NCI-H1694 treated with DMSO at 0.1 percent for 48 hours (cell line): ENCODE measurements around the gene TTC13.

Source experiments
- DNase-seq: peaks from one replicate; lab custom pipeline; 2025; lab: John Stamatoyannopoulos, UW

Gene TTC13

DNA sequence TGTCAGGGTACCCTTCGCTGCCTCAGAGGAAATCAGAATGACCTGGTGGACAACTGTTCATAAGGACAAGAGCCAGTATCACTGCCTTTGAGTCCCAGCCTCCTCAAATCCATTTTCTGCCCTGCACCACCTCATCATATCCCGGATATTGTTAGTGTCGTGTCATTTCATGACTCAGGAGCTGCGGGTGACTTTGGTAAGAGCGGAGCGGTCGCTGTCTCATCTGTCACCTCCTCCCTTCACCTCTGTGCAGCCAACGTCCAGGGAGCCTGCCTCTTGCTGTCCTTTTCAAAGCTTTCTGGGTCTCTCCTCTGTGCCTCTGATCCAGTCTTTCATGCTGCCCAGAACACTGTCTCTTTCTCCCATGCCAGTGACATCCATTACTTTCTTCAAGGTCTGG, 103.3 kb downstream of the TTC13 start:
- no peak for DNase-seq

DNA sequence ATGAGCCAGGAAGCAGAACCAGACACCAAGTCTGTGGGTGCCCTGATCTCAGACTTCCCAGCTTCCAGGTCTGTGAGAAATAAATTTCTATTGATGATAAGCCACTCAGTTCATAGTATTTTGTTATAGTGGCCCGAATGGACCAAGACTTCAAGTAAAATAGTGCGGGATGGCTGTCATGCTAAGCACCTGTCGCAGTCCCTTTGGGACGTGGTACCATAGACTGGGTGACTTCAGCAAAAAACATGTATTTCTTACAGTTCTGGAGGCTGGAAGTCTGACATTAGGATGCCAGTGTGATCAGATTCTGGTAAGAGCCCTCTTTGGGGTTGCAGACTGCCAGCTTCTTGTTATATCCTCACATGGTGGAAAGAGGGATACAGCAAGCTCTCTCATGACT, 107.7 kb downstream of the TTC13 start:
- DNase-seq = no peak

DNA sequence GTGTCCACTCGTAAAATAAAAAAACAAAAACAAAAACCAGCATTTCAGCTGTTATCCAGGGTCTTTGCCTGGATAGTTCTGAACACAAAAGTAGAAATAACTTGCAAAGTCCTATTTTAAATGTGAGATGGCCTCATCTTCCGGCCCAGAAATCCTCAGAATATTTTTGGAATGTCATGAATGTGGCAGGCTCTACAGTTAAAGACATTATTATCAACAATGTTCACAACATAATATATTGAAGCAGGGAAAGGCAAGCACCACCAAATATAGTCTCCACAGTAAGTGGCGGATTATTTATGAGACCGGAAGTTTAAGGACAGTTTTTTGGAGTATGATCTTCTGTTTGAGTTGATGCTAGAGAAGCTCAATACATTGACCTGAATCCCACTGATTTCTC, 109.2 kb downstream of the TTC13 start:
- DNase-seq = no peak

DNA sequence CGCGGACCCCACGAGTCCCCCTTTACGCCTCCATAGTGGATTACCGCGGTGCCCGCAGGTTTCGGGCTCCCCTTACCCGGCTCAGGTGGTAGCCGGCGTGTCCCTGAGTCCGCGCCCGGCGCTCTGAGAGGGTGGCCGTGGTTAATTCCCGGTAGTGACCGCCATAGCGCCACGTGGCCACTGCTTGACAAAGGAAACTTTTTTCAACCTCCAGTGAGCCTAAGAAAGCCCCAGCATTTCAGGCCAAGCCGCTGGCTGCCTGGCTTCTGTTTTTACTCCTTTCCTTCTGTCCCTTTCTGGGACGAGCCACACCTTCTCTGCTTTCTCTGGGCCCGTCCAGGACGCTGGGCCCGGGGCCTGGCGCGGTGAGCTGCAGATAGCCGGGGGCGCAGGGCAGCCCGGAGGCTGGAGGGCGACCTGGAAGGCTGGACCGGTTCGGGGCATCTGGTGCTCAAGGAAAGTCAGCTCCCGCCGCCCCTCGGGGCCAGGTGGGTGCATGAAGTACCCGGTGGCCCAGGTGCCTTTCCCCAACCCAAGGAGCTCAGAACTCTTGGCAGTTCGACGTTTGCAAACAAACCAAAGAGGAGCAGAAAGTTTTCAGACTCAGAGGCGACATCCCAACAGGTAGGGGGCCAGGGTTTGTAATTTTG, 109.8 kb downstream of the TTC13 start:
- peak; percentile 100 for DNase-seq

DNA sequence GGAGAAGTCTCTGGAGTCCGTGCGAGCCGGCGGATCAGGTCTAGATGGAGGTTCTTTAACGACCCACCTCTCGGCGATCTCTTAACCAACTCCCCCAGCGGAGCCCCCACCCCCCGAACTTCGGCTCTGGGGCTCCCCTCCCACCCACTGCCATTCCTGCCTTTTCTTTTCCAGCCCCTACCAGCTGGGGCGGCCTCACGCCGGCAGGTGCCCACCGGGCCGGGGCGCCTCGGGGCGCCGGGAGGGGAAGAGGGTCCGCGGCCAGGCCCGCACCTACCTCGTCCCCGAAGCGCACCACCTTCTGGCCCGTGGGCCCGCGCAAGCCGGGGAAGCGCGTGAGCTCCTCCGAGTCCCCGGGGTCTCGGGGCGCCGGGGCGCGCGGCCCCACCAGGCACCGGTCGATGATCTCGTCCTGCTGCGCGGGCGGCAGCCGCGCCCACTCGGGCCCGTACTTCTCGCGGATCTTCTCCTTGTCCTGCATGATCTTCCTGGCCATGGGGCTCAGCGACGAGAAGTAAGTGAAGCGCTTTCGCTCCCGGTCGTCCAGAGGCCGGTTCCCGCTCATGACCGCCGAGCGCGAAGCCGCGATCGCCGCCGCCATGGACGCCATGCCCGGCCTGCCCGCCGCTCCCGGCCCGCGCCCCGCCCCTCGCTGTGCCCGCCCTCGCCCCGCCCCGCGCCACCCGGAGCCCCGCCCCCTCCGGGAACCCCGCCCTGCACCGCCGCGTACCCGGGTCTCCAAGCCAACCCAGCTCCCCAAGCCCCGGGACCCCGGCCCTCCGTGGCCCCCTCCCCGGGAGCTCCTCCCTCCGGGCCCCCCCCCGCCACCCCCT, 110.5 kb downstream of the TTC13 start, which contains the start of gene C1orf198:
Gene C1orf198, minus strand, starts transcription at position 619 of the 833 bp plus-strand sequence. Its CDS starts 9 bp downstream, at position 610.
- peak; percentile 100 for DNase-seq

DNA sequence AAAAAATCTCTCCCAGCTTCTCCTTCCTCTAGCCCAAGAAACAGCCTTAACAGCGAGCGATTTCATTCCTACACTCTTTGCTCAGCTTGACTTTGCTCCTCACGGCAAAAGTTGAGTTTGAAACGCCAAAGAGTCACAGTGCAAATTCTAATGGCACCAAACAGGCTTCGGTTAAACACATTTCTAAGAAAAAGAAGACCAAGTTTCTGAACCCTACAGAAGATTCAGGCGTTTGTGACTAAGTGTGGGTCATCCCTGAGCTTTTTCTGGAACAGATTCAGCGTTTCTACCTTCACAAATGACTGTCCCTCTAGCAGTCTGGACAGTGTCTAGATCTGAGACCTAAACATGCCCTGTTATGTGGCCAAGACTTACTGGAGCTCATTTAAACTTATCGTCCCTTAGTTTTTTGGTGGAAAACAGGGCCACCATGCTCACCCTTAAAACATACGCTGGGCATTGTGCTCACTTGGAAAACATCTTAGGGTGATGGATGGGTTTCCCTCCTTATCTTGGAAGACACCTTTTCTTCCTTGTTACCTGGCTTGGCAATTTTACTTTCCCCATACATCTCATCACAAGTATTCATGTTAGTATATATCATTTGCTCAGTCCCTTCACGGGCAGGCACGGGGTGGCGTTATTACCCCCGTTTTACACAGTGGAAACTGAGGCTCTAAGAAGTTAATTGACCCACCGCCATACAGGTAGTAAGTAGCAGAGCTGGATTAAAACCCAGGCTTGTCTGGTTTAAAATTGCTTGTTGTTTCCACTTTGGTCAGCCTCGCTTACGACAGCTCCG, 111.4 kb downstream of the TTC13 start:
- DNase-seq = peak; percentile 98

DNA sequence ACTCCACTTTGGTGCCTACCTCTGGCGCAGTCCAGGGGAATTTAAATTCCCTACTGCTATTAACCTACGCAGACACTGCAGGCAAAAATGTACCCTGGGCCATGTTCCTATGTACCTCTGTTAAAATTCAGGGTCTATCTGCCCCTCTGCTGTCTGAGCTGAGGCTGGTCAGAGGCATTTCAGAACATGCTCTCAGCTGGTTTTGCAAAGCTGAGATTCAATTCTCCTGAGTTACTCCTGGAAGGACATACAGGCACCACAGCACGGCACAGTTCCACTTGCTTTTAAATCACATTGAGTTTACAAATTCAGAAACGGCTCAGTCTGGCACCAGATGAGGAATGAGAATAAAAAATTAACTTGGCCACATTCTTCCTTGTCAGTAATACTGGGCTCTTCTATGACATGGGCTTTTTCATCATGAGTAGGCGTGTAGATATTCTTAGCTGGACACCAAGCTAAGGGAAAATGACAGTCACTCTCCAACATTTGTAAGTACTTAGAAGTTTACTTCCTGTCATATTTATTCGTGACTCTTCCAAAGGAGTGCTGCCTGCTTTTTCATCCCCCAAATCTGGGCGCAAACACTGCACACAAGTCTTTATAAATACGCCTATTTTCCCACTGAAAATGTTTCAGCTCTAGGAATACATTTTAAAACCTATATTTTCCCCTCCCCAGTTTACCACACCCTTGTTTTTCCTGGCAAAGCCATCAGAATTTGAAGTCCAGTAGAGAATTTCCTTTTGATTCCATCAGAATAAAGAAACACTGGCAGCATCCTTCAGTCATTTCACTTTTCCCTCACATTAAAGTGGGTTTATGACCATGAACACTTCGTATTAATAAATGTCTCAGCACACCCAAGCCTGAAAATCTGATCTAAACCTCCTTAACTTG, 112.2 kb downstream of the TTC13 start:
- no peak for DNase-seq

DNA sequence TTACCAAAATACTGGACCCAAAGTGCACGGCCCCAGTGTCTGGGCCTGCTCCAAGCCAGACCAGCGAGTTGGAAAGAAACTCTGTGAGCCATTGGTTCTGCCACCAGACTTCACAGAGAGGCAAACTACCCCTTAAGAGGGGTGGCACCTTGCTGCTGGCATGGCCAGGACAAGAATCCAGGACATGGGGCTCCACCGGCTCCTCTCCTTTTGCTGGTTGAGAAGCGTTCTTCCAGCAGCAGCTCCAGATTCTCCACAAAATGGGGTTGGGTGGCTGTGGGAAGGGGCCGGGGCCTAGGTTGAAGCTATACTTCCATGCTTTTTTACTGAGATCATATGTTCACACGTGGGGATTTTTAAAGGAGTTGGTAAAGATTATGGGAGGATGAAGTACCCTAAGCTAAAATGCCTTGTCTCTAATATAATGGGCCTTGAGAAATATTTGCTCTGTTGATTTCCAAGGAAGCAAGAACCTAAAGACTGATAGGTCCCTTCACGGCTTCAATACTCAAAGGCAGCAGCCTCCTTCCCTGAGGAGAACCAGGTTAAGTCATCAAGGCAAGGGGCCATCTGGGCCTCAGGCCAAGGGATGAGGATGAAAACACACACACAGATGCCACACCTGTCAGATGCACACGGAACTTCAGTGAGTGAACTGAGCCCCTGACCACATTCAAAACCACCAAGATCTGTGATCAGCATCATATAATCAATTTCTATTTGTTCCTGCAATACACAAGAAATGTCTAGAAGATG, 113.4 kb downstream of the TTC13 start:
- DNase-seq = no peak

DNA sequence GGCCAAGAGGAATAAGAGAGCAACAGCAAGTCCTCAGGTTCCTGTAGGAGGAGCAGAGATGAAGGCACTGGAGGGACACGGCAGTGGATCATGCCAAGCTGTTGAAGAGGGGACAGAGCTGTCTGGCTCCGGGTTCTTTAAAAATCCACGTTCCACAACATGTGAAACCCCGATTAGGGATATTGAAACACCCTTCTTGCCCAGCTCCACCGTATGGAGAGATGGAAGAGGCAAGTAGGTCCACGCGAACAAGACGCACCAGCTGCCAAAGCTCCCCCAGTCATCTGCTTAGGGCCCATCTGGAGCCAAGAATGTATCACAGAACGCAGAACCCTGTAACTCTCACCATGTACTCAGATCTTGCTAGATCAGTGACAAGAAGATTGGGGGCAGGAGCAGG, 114.2 kb downstream of the TTC13 start:
- DNase-seq = peak; percentile 100

DNA sequence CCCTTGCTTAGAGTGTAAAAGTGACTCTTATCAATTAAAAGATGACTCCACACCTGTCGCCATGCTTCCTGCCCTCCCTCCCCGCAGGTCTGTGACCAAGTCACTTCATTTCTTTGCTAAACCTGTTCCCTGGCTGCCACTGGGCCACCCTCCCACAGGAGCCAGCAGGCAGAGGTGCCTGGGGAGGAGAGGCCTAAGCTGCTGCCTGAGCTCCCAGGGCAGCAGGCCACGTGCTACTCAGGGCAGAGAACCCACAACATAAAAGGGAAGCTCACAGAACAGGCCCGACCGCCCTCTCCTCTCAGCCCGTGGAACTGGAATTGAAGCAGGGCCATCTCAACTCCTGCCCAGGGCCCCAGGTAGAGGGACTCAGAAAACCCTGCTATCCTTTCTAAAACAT, 115.2 kb downstream of the TTC13 start:
- no peak for DNase-seq

DNA sequence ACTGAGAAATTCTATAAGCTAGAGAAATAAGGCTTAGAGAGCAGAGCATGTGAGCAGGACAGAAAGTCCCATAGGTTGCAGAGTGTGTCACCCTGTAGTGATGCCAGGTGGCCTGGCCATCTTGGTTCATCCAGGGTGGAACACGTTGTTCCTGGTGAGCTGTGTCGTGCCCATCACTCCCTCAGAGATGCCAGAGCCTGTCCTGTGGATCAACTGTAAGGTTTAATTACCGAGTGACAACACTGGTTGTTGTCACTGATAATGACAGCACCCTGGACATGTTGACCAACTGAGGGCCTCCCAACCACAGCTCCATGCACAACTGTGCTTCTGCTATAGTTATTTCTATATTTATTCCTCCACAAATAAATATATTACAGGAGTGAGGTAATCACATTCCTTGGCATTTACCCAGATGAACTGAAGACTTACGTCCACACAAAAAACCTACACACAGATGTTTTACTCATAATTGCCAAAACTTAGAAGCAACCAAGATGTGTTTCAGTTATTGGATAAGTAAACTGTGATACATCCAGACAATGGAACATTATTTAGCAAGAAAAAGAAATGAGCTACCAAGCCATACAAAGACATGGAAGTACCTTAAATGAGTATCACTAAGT, 116.6 kb downstream of the TTC13 start:
- no peak for DNase-seq

DNA sequence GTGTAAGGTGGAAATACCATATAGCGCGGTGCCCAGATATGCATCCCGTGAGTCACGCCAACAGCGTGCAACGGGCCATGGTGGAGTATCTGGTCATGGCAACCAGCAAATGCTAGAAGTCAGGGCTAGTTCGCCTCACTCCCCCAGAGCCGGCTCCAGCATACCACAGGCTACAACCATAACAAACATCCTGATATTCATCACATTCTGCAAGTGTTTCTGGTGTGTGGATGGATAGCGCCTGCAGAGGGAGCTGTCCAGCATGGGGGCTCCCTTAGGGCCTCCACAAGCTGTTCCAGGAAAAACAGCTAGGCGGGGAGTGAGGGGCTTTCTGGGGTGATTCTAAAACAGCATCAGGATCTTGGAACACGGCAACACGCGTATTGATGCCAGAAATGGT, 117.2 kb downstream of the TTC13 start:
- no peak for DNase-seq

DNA sequence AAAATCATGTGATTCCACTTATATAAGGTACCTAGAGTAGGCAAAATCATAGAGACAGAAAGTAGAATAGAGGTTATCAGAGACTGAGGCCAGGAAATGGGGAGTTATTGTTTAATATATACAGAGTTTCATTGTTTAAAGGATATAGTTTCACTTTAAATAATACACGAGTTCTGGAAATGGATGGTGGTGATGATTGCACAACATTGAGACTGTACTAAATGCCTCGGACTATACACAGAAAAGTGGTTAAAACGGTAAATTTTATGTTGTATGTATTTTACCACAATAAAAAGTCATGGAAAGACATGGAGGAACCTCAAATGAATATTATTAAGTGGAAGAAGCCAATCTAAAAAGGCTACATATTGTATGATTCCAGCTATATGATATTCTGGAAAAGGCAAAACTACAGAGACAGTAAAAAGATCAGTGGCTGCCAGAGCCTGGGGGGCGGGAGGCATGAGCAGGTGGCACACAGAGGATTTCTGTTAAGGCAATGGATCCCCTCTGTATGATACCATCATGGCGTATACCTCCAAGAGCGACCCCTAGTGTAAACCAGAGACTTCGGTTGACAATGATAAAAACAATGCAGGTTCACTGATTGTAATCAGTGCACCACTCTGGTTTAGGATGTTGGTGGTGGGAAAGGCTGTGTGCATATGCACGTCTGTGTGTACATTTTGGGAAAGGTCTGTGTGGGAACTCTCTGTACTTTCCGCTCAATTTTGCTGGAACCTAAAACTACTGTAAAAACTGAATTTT, 117.9 kb downstream of the TTC13 start:
- no peak for DNase-seq

DNA sequence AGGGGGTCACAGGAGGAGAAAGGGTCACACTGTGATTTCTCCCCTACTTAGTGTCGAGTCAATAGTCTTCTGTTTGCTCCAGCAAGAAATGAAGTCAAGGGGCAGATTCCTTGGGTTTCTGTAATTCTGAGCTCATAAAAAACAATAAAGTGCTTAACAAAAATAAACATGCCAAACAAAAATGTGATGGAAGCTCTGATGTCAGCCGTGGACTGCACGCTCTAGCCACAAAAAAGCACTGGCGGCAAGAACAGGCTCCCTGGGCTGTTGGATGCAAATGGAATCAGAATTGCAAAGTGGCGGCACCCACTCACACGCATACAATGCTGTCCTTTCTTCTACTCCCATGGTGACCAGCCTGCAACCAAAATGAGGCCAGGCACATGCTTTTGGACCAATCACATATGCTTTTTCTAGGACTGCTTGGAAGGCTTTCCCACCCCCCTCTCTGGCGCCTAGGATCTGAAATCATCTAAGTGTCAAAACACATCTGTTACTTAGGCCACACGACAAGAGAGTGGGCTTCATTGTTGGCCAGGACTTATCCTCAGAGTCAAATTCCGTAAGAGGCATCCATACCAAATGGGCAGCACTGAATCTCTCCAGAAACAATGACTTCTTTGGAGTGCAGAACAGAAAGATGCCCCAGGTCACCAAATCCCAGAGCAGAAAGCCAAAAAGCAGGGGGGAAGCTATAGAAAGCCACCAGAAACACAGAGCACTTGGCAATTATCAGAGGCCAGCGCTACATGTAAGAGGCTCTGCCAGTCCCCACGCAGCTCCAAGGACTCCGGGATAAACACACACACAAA, 119.5 kb downstream of the TTC13 start:
- DNase-seq = no peak

DNA sequence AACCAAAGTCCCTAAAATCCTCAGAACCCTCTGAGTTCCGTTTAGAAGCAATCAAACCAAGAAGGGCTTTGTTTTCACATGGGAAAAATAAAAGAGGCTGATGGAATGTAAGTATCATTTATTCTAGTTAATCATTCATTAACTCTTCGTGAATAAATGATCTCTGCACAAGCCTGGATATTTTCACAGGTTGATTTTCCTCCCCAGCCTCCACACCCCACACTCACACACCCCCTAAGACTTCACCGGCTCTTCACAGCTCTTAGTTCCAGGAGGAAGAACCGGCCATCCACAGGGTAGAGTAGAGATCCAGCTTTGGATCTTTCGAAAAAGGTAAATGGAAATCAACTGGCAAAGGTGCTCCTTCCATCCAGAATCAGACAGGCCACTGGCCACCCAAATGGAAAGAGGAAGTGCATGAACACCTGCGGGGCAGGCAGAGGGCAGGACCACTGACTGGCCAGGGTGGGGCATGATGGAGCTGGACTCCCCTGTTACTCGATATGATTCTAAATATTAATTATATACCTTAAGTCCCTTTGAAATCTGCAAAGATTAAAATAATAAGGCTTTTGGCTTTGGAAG, 120.3 kb downstream of the TTC13 start:
- DNase-seq = no peak

DNA sequence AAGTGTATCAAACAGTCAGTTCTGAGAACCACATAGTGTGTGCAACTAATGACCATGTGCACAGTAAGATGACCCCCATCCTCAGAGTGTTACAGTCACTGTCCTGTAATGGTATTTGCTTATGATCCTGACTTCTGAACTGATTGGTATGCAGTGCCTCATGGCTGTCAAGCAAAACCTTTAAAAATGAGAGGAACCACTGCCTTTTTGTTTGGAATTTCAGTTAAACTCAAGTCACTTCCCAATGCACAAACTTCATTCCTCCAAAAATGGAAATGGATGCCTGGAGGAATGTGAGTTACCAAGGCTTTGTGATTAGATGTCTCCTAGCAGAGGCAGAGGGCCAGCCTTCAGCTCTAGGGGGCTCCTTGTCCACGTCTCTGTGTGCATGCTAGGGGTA, 120.8 kb downstream of the TTC13 start:
- DNase-seq = no peak

DNA sequence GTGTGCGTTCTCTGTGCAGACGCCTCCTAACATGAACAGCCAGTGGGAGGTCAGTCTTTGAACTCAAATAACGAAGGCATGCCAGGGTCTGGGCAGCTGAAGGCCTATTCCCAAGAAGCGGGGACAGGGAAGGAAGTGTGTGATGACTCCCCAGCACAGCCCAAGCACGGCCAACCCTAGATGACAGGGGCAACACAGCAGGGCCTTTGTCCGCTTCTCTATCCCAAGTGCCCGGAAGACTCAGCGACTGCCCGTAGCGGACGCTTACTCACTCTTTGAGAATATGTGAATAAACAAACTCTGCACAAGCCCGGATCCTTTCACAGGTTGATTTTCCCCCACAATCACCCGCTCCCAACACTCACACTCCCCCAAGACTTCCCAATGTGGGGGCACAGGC, 121.6 kb downstream of the TTC13 start:
- DNase-seq = no peak
